Cerebellar nuclear complex (tissue), 1 donor: ENCODE results near the gene LHFPL6.
"Not testable (repeated sequence)": the region's sequence is repeated elsewhere in the genome, so short reads cannot be mapped to it uniquely, and the experiment has no call there.

Experiments used
- DNase-seq, 2 experiments: peaks; one replicate each; lab custom pipeline; 2025; lab: John Stamatoyannopoulos, UW

LHFPL6 gene

GRCh38 chr13:39347926-39348901 is 254.8 kb downstream of the LHFPL6 start:
- no peak for DNase-seq

- DNase-seq: no peak
These were observed 257.0 kb downstream of the LHFPL6 start for GRCh38 chr13:39345982-39346381.

- DNase-seq: no peak
These were observed 261.7 kb downstream of the LHFPL6 start for GRCh38 chr13:39341251-39341650.

GRCh38 chr13:39338114-39338513 is 264.9 kb downstream of the LHFPL6 start:
- not testable (repeated sequence) for DNase-seq

GRCh38 chr13:39336937-39337336 is 266.1 kb downstream of the LHFPL6 start:
- no peak for DNase-seq

- DNase-seq: no peak
These were observed 266.8 kb downstream of the LHFPL6 start for GRCh38 chr13:39336207-39336606.

GRCh38 chr13:39335721-39336120 is 267.3 kb downstream of the LHFPL6 start:
- DNase-seq: no peak

- DNase-seq: no peak
These were observed 272.5 kb downstream of the LHFPL6 start for GRCh38 chr13:39330504-39330903.

GRCh38 chr13:39329182-39329639 is 273.8 kb downstream of the LHFPL6 start:
- no peak for DNase-seq

- DNase-seq: no peak
These were observed 275.9 kb downstream of the LHFPL6 start for GRCh38 chr13:39327172-39327479.

GRCh38 chr13:39326469-39327171 is 276.4 kb downstream of the LHFPL6 start:
- no peak for DNase-seq

- no peak for DNase-seq
These were observed 278.1 kb downstream of the LHFPL6 start for GRCh38 chr13:39324806-39325311.

- no peak for DNase-seq
These were observed 280.0 kb downstream of the LHFPL6 start for GRCh38 chr13:39322836-39323585.

GRCh38 chr13:39321574-39321973 is 281.4 kb downstream of the LHFPL6 start:
- DNase-seq: no peak

- DNase-seq: no peak
These were observed 284.8 kb downstream of the LHFPL6 start for GRCh38 chr13:39318161-39318560.

- no peak for DNase-seq
These were observed 285.7 kb downstream of the LHFPL6 start for GRCh38 chr13:39317291-39317690.

- DNase-seq: no peak
These were observed 287.2 kb downstream of the LHFPL6 start for GRCh38 chr13:39315796-39316195.

GRCh38 chr13:39313721-39314120 is 289.3 kb downstream of the LHFPL6 start:
- DNase-seq: no peak

GRCh38 chr13:39312596-39312995 is 290.4 kb downstream of the LHFPL6 start:
- DNase-seq: no peak

- DNase-seq: no peak
These were observed 291.4 kb downstream of the LHFPL6 start for GRCh38 chr13:39311619-39312018.

- DNase-seq: no peak
These were observed 292.0 kb downstream of the LHFPL6 start for GRCh38 chr13:39310961-39311360.
